ENCODE measurements around the gene AMIGO3.
"Not testable (repeated sequence)": the region's sequence is repeated elsewhere in the genome, so short reads cannot be mapped to it uniquely, and the experiment has no call there.

Gene AMIGO3

DNA sequence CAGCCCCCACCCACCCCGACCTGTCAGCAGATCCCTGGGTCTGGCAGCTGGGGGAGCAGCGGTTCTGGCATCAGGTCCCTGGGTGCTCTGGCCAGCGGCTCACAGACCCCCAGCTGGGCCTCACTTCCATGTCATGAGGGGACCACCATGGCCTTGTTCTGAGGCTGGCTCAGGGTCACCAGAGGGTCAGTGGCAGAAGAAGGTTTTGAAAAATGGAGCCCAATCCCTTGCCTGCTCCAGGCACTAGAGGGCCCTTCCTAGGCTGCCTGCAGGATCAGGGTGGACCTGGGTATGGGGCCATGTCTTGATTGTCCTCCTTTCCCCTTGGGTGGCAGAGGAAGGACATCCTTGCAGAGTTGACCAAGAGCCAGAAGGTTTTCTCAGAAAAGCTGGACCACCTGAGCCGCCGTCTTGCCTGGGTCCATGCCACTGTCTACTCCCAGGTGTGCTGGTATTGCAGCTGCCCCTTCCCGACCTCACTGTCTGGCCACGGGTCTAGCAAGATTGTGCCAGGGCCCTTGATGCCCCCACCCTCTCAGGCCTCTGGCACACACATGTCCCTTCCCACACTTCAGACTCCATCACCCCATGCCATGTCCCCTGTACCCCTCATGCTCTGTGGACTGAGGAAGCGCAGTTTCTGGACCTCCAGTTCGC, 12.9 kb downstream of the AMIGO3 start:
- no peak for DNase-seq

DNA sequence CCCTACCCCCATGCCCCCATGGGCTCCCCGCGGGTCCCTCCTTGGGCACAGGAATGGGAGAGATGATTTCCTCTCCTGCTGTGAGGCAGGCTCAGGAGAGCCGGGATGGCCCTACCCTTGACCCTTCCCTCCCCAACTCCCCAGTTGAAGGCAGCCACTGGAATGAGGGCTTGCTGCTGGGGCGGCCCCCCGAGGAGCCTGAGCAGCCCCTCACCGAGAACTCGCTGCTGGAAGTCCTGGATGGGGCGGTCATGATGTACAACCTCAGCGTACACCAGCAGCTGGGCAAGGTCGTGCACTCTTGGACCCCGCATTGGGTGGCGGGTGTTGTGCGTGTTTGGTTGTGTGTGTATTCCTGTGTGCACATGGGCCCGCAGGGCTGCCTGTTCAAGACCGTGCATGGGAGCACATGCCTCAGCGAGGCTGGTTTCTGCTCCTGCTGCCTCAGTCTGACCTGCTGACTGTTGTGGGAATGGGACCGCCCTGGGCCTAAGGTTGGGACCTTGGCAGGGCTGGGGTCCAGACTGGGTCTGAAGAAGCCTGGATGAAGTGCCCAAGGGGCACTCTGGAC, 14.0 kb downstream of the AMIGO3 start:
- no peak for DNase-seq

DNA sequence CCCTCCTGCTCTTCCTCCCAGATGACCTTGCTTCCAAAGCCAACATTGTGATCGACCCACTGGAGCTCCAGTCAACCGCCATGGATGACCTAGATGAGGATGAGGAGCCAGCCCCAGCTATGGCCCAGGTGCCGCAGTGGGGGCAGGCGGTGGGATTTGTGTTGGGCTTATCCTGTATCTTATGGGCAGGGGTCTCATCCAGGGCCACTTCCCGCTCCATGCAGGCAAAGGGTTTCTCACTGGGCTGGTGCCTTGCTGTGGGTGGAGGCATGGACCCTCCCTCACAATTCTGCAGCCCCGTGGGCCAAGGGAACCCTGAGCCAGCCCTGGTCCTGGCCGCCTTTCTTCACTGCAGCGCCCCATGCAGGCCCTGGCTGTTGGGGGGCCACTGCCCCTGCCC, 14.9 kb downstream of the AMIGO3 start:
- no peak for DNase-seq

DNA sequence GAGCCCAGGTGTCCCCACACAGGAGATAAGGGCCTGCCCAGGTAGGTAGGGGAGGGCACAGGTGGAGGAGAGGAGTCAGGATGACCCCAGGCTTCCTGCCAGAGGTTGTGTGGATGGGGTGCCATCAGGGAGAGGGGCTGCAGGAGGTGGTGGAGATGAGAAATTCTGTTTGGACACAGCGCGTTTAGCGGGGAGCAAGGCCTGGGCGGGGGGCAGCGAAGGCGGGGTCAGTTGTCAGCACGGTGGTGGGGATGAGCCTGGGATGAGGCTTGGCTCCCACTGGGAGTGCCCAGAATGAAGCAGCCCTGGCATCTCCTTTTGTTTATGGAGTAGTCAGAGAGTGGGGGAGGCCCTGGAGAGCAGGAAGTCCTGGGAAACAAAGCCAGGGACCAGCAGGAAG, 15.5 kb downstream of the AMIGO3 start:
- DNase-seq = no peak

DNA sequence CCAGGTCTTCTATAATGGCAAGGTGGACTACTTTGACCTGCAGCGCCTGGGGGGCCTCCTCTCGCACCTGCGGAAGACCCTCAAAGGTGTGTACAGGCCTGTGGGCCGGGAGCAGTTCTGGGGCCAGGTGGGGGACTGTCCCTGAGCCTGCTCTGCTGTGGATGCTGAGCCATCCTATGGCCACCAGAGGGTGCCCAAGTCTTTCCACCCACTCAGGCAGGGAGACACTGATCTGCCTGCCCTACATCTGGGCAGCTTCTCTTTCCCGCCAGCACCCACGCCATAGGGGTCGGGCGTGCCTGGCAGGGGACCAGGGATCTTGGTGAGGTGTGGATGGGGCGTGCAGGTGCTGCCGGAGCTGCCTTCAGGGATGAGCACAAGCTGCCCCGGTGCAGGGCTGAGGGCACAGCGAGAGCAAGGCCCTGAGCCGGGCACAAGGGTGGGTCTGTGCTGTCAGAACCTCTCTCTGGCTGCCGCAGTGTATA, 16.0 kb downstream of the AMIGO3 start:
- DNase-seq = peak; percentile 74 to 76

DNA sequence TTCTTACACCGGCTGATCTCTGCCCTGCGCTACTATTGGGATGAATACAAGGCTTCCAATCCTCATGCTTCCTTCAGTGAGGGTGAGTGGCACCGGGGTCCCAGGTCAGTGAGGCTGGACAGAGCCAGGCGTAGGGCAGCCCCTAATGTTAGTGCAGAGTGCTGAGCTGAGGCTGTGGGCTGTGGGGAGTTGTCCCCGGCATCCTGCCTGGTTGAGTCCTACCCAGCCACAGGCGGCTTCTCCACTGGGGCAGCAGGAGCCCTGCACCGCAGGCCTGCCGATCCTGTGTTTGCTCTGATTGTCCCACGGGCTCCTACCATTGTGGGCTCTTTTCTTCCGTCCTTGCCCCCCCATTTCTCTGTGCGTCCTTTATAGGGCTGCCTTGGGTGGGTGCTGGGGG, 16.8 kb downstream of the AMIGO3 start:
- no peak for DNase-seq

DNA sequence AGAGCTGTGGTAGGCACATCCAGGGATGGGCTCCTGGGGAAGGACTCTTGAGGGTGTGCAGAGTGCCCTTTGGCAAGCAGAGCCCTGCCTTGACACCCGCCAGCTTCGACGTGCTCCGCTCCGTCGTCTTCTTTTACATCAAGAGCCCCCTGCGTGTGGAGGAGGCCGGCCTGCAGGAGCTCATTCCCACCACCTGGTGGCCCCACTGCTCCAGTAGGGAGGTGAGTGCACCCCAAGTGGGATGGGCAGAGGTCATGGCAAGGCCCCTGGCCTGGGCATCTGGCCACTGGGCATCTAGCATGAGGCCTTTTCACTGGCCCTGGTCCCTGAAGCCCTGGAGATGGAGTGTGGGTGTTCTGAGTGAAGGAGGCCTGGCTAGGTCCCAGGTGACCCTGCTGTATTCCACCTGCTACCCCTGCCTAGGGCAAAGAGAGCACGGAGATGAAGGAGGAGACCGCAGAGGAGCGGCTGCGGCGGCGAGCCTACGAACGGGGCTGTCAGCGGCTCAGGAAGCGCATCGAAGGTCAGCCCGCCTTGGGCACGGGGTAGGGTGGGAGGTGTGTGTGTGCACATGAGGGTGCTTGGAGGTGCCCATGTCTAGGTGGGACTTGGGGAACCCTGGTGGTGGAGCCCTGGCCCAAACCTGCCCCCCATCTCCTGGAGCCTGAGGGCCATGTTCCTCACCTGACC, 18.0 kb downstream of the AMIGO3 start:
- no peak for DNase-seq

DNA sequence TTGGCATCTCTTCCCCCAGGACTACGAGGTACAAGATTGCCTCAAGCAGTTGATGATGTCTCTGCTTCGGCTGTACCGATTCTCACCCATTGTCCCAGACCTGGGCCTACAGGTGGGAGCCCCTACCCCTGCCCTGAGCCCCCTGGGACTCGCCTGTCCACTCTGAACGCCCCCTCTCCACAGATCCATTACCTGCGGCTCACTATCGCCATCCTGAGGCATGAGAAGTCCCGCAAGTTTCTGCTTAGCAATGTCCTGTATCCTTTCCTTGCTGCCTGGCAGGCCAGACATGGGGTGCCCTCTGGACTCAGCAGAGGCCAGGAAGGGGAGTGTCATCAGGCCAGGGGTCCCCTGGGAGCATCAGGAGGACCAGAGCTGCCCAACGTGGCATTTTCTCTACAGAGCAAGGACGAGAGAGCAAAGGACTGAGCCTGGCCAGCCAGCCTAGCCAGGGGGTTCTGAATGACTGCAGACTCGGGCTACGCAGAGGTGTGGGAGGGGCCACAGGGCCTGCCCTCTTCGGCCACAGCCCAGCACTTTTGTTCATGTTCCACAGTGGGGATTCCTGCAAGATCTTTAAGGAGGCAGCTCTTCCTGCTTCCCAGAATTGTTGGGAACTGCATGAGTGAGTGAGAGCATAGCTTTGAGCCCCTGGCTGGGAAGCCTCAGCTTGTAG, 18.9 kb downstream of the AMIGO3 start:
- DNase-seq = no peak

DNA sequence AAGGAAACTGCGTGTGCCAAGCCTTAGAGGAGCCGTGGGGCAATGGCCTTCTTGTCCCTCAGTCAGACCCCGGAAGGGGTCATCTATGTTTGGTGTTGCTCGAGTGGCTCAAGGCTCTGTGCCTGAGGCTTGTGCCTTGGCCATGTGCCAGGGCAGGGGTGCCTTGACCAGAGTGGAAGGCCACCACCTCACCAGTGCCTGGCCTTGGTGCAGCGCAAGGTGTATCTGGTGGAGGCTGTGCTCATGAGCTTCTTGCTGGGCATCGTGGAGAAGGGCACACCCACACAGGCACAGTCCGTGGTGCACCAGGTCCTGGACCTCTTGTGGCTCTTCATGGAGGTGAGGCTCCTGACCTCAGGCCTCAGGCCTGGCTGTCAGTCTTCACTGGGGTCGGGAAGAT, 19.5 kb downstream of the AMIGO3 start:
- DNase-seq = no peak

DNA sequence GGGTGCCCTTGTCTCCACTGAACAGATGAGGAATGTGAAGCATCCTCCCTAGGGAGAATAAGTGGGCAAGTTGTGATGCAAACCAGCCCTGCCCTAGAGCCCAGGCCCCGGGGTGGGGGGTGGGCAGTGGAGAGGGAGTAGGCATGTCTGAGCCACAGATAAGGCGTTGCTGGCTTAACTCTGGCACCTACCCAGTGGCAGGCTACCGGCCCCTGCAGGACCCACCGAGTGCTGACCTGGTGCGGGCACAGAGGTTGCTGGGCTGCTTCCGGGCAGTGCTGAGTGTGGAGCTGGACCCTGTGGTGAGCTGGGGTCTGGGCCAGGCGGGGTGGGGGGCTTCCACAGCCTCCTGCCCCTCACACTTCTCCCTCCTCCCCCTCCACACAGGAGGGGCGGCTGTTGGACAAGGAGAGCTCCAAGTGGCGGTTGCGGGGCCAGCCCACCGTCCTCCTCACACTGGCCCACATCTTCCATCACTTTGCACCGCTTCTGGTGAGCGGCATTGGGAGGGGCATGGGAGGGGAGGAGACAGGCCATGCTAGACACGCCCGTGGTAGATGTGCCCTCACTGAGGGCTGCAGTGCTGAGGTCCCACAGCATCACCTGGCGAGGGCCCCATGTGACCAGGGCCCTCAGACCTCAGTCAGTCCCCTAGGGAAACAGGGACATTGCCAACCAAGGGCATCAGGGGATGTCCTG, 20.1 kb downstream of the AMIGO3 start:
- DNase-seq = no peak

DNA sequence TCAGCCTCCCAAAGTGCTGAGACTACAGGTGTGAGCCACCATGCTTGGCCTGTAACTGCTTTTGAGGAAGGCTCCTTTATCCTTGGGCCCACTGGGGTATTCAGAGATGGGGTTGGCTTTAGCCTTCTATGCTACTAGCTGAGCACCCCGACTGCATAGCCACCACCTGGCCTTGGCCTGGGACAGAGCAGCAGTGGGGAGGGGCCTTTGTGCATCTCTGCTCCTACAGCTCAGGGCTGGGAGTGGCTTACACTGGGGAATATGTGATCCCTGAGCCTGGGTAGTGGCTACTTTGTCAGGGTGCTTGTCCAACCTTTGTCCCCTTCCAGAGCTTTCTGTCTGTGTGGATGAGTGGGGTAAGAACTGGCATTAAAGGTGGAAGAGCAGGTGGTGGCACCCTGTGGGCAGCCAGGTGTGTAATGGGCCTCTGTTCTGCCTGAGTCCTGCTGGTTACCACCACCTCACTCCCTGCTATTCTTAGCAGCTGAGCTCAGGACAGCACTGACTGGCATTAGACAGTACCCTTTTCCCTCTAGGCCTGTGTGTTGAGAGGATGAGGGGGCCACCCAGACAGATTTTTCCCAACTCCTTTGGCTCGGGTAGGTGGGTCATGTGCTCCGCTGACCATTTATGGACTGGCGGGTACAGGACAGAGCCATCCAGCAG, 24.0 kb downstream of the AMIGO3 start:
- DNase-seq = not testable (repeated sequence)

DNA sequence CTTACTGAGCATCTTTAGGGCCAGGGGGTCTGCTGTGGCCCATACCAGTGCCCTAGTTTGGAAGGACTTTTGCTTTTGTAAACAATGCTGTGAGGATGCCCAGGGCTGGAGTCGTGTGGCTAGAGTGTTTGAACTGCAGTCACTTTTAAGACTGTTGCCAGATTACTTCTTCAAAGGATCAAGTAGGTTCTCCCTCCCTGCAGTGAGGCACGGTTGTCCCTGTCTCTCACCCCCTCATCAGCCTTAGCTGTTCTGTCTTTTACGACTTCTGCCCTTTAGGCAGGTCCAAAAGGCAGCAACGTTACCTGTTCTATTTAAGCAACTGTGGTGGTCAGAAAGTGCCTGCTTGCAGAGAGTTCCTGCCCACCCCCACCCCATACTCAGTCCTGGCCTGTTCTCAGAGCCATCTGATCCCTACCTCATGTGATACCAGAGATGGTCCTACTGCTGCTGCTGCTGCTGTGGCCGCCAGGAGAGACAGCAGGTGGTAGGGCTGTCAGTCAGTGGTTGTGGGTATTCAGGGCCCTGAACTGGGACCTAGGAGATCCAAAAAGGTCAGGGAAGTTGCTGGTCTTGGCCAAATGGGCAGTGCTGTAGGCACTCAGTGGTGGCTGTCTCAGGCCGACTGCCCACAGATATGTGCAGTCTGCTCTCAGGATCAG, 24.9 kb downstream of the AMIGO3 start:
- not testable (repeated sequence) for DNase-seq

DNA sequence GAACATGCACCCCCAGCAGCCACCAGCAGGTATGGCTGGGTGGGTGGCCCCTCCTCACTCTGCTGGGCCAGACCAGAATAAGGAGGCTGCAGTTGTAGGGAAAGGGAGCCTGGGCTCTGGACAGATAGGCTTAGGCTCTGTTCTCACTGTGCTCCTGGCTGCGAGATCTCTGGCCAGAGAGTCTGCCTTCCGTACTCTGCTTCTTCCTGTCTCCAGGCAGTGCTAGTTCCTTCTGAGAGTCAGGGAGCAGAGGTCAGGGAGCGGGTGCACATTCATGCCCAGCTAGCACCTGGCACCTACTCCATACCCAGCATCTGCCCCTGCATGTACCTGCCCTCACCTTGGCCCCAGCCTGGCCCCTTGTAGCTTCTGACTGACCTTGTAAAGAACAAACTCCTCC, 28.0 kb downstream of the AMIGO3 start:
- not testable (repeated sequence) for DNase-seq

DNA sequence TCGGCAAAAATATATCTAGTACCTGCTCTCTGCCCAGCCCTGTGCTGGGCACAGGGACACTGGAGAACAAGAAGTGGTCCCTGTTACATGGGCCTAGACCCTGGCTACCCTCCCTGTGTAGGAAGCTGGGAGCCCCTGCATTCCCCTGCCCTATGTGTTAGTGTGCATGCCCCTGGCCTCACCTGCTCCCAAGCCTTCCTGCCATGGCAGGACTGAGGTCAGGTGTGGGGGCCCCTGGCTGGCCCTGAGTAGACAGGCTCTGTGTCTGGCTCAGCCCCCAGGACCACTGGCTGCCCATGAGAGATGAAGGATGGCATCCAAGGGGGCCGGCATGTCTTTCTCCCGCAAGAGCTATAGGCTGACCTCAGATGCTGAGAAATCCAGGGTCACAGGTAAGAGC, 28.6 kb downstream of the AMIGO3 start:
- DNase-seq = not testable (repeated sequence)

DNA sequence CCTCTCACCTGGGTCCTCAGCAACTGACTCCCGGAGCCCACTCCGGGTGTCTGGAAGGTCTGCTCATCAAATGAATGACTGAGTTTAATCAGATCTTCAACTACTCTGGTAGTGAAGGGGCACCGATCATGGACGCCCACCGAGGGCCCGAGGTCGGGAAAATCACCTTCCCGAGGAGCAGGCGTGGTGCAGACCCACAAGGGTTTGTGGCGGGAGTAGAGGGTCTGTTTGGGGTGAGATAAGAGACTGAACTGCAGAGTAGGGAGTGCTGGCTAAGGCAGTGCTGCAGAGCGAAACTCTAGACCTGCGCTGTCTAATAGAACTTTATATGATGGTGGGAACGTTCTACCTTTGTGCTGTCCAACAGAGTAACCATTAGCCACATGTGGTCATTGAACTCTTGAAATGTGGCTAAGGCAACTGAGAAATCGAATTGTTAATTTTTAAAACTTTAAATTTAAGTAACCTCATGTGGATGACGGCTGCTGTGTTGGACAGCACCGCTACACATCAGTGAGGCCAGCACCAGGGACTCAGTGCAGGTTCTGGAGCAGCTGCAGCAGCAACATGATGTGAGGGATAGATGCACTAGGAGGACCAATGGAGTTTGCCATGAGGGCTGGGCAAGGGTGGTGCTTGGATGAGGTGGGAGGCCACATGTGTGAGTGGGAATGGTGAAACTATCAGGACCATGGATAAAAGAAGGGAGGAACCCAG, 29.4 kb downstream of the AMIGO3 start:
- DNase-seq = not testable (repeated sequence)

DNA sequence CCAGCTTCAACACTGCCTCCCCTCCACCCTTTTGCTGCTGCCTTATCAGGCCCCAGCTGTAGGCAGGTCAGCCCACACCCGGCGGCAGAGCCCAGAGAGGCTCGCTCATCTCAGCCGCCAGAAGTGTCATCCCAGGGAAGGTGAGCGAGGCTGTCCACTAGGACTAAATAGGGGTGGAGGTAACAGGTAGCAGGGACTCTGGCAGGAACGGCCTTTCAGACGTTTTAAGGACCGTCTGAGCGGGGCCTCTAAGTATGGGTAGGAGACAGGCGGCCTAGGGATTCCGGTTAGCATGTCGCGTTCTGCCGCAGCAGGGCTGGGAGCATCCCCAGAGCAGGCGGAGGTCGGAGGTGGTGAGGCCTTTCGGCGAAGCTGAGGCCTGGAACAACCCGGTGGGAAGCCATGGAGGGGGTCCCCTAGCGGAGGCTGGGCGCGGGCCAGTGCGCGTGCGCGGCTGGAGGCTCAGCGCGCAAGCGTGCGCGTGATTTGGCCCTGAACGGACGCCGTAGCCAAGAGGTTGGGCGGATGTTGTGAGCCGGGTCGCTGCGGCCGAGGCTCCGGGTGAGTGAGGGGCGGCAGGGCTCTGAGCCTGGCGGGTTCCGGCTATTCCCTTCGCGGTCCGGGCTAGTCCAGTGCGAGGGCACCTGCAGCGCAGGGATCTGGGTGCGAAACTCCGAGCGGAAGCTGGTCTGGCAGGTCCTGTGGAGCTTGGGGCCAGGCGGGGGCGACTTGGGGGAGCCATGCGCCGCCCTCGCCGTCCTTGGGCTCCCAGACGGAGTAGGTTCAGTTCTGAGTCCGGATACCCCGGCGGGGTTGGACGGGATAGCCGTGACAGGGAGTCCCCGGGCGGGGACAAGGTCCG, 30.2 kb downstream of the AMIGO3 start, which contains the start of the genes MST1 and RNF123:
TSS of gene MST1 (minus strand) at position 429 of the 862 bp plus-strand sequence. CDS start 783 bp downstream, outside the sequence.
TSS of gene RNF123 (plus strand) at position 512 of the 862 bp plus-strand sequence. CDS start 1,609 bp downstream, outside the sequence.
- peak; percentile 91 to 93 for DNase-seq

DNA sequence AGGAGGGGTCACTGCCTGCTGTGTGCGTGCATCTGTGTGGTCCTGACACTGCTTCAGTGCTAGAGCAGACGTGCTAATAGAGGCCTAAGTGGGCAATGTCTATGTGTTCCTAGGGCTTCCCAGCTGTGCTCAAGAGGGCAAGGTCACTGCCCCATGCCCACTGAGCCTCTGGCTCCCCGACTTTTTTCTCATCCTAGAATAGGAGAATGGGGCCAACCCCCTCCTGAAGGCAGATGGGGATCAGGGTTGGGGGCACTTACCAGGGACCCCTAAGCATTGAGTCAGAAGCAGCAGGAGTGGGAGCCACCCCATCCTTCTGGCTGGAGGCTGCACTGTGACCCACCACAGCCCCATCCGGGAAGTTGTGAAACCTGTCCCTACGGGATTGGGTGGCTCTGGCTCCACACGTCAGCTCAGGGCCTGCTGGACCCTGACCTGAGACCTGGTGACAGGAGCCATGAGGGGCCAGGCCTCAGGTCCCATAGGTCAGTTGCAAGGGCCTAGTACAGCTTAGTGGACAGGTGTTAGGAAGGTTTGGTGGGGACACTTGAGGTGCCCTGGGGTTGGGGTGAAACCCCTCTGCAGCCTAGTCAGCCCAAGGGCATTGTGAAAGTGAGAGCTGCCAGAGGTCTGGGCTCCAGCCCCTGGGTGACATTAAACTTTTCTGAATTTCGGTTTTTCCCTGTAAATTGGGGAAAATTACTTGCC, 31.0 kb downstream of the AMIGO3 start:
- DNase-seq = not testable (repeated sequence)

DNA sequence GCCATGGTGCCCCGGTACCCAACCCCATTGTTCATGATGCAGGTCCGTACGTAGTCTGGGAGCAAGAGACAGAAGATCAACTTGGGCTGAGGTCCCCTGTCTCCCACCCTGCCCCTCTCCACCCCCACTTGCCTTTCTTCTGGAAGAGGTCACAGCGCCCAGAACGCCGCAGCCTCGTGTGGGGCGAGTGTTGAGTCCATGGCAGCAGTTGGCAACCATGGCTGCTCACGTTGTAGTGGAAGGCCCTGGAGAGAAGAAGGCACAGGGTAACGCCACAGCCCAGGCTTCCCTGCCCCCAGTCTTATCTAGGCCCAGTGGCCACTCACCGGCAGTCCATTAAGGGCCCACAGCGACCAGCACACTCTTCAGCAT, 32.1 kb downstream of the AMIGO3 start:
- not testable (repeated sequence) for DNase-seq

DNA sequence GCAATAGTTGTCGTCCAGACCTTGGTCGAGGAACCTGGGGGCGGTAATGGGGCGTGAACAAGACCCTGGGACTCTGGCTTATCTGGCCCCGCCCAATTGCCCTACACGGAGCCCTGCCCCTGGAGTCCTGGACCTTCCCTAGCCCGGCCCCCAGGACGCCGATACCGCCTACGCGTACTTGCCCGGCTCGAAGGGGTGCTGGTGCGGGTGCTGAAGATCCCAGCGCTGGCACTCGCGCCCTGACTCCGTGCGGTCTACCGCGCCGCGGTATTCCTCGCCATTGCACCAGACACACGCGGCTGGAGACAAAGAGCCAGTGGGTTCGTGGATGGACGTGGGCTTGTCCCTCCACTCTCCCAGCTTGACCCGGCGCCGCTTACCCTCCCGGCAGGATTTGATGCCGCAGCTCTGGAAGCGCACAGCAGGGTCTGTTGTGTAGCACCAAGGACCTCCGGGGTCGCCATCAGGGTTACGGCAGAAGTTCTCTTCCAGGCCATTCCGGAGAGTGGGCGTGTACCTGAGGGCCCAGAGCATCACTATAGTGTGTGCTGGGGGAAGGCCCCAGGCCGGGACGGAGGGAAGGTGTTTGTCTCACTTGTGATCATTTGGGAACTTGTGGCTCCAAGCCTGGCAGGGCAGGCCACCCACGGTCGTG, 32.6 kb downstream of the AMIGO3 start:
- peak; percentile 30 to 49 for DNase-seq
